HuH-7 (cell line): Measurements from ENCODE around the gene THTPA.
"Not testable (repeated sequence)": the region's sequence is repeated elsewhere in the genome, so short reads cannot be mapped to it uniquely, and the experiment has no call there.

Source experiments
- DNase-seq: peaks from one replicate; pipeline ENCODE4 v3.0.0; 2011; ENCODE audit warnings: low spot score

THTPA gene

GRCh38 chr14:23533652-23534435 lies 22.2 kb upstream of the THTPA start:
- no peak for DNase-seq

DNA sequence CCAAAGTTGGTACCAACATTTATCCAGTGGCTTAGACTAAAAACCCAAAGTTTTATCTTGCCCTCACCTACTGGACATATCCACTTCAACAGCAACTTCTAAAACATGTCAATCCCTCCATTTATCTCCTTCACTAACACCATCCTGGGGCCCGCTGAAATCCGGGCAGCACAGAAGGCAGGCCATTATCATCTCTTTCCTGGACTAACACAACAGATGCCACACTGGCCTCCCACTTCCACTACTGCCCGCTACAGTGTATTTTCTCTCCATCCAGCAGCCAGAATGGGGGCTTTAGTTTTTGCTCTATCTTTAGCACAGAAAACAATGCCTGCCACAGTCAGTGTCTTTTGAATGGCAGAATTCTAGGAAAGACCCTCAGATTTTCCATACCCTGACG lies 20.1 kb upstream of the THTPA start:
- DNase-seq: no peak

DNA sequence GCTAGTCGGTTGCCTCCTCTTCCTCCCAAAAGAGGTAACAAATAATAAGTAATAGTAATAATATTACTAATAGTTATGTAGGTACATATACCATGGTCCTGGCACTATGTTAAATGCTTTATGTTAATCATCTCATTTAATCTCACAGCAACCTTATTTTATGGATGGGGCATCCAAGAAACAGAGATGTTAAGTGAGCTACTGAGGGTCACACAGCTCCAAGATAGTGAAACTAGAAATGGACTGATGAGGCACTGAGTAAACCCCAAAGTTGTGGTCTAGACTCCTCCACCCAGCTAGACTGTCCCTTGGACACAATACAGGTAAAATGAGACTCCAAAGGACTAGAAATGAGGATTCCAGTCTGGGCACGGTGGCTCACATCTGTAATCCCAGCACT lies 19.6 kb upstream of the THTPA start:
- DNase-seq: no peak

GRCh38 chr14:23536906-23537305 lies 19.2 kb upstream of the THTPA start:
- DNase-seq: not testable (repeated sequence)

GRCh38 chr14:23537351-23538049 lies 18.6 kb upstream of the THTPA start:
- DNase-seq: no peak

GRCh38 chr14:23538050-23538718 lies 17.9 kb upstream of the THTPA start:
- DNase-seq: no peak

DNA sequence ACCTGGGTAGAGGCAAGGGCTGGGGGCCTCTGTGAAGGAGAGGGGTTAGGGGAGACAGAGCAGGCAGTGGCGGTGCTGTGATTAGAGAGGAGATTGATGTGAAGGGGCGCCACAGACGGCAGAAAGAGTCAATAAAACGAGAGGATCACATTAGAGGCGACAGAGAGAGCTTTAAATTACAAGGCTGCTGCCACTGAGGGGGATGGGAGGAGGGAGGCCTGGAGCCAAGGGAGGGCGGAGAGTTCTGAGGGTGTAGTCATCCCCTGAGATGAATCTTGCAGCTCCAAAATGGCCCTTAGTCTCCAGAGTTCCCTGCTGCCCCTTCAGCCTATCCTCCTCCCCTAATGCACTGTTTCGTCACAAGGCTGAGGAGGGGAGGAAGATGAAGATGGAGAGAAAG lies 17.3 kb upstream of the THTPA start:
- DNase-seq: no peak

GRCh38 chr14:23539248-23540140 lies 16.6 kb upstream of the THTPA start:
- peak; percentile 81 for DNase-seq

DNA sequence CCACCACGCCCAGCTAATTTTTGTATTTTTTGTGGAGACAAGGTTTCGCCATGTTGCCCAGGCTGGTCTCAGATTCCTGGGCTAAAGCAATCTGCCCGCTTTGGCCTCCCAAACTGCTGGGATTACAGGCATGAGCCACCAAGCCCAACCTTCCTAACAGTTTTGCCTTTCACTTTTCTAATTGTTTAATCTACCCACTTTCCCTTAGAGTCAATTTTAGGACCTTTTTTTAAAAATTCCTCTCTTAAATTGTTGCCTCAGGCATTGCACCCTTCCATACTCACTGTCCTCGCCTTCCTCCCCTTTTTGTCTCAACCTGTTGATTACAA lies 16.0 kb upstream of the THTPA start:
- DNase-seq: no peak

GRCh38 chr14:23542261-23542660 lies 13.8 kb upstream of the THTPA start:
- no peak for DNase-seq

DNA sequence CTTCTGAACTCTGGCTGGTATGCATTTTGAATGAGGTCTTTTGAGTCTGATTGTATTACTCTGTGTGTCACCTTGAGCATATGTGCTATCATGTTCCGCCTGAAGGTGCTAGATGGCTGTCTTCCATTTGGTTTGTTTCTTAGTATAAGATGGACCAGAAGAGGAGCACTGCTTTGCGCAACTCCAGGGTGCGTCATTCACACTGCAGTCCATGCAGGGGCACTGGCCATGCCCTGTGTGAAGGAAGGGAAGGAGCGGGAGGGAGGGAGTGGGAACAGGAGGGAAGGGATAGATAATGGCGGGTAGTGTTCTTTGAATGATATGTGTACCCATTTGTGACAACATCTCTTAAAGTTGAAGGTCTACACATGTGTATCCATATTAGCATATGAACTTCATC lies 12.7 kb upstream of the THTPA start:
- DNase-seq: no peak

DNA sequence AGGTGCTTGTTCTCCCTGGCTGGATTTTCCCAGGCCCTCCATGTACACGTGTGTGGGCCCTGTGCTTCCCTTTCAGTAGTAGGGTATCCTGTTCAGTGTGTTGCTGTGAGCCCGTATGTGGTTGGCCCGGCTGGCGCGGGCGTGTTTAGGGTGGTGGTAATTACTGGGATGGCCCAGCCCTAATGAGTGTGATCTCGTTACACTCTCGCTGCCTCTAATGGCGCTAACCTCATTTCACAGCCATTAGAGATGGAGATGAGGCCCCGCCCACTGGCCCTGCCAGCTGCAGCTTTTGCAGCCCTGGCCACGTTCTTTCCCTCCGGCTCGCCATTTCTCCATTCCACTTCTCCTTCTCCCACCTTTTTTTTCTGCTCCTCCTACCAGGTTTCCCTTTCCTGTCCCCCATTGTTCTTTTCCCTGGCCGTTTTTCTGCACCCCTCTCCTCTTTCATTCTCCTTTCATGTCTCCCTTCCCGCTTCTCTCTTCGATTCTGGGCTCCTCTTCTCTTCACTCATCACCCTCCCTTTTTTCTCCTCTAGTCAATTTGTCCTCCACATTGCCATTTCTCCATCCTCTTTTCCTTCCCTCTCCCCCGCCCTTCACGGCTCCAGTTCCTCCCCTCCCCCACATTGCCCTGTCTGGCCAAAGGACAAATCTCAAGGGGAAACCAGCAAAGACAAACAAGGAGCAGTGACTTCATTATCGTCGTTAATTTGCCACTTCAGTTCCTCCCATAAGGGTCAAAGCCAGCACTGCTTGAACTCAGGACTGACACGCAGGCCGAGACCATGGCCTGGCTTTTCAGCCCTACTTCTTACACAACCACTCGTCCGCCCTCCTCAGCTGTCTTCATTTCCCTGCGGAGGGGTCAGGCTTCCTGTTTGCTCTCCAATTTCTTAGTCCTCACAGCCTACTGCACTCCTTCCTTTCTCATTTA lies 11.3 kb upstream of the THTPA start:
- DNase-seq: no peak

DNA sequence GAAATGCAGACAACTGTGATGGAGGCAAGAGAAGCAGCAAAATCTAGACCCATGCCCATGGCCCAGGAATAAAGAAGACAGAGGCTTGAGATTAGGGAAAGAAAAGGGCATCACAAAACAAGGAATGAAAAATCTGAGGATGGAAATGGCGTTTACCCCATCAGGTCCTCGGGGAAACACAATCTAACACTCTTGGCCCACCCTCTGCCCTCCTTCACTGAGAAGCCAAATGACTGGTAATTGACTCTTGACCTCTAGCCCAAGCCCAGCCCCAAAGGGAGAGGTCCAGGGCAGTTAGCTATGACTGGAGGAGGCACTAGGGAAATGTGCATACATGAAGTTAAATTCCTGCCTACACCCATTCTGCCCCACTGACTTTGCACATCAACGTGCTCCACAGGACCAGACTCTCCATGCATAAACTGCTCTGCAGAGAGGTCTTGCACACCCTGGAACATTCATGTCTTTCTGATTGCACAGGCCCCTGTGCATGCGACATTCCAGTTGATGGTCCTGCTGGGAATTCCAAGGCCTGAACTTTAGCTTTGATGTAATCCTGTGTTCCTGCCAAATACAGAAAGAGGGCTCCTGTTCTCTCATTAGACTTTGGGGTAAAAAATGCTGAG lies 10.2 kb upstream of the THTPA start:
- DNase-seq: no peak

GRCh38 chr14:23546450-23547035 lies 9.5 kb upstream of the THTPA start:
- DNase-seq: no peak

DNA sequence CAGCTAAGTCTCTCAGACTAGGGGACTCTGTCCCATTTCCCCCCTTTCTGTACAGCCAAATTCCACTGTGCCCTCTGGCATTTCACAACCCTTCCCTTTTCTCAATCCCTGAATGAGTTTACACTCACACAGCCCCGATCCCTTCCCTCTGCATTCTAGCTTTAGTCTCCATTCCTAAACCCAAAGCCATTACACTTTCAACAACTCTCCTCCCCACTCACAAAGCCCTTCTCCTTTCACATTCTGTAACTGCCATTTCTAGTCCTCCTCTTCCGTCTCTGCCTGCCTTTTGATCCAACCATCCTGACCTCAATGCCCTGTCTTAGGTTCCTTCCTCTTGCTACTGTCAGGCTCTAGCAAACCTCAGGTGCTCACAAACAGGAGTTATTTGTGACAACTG lies 8.1 kb upstream of the THTPA start:
- no peak for DNase-seq

GRCh38 chr14:23548351-23549318 lies 7.4 kb upstream of the THTPA start:
- no peak for DNase-seq

- DNase-seq: no peak
Observed at GRCh38 chr14:23550131-23550811, 5.8 kb upstream of the THTPA start.

- no peak for DNase-seq
Observed at GRCh38 chr14:23550812-23551265, 5.2 kb upstream of the THTPA start.
